Fibroblast of mammary gland (primary cell): ENCODE results near the gene RARS1.

Experiments used
- DNase-seq: peaks from one replicate; pipeline ENCODE4 v3.0.0-alpha.2; 2010; ENCODE audit warnings: low read depth
- H3K4me3 ChIP-seq: 2 replicates; pipeline ENCODE4 v1.5.1; 2011; ENCODE audit warnings: low read depth, mild to moderate bottlenecking, low read length, moderate library complexity; ENCODE audit not compliant: control insufficient read depth
- CTCF ChIP-seq: conservative IDR thresholded peaks from 2 replicates; pipeline ENCODE4 v1.5.1; 2011; ENCODE audit warnings: low read depth, low read length, inconsistent platforms; ENCODE audit not compliant: control insufficient read depth, insufficient read depth

The RARS1 gene

GRCh38 chr5:168502563-168503237 is 16.4 kb downstream of the RARS1 start:
- no peak overlapping the region for H3K4me3 ChIP-seq
- TF ChIP-seq CTCF = no peak
- DNase-seq = no peak

- no peak overlapping the region for H3K4me3 ChIP-seq
- no peak for DNase-seq
- no peak for TF ChIP-seq CTCF
These were observed 27.7 kb downstream of the RARS1 start for GRCh38 chr5:168513861-168514428.

GRCh38 chr5:168525856-168526255 is 39.6 kb downstream of the RARS1 start:
- no peak overlapping the region for H3K4me3 ChIP-seq
- no peak for DNase-seq
- no peak for TF ChIP-seq CTCF

- DNase-seq = no peak
- no peak for TF ChIP-seq CTCF
- no peak overlapping the region for H3K4me3 ChIP-seq
These were observed 41.6 kb downstream of the RARS1 start for GRCh38 chr5:168527756-168528295.

- peak; percentile 24 for DNase-seq
- no peak for TF ChIP-seq CTCF
- peak within 1 kb of the TSS; percentile 27 for H3K4me3 ChIP-seq
These were observed 42.5 kb downstream of the RARS1 start, which contains the start of gene FBLL1 for GRCh38 chr5:168528521-168529373. Gene FBLL1 (plus strand): TSS chr5:168529305. CDS start chr5:168529505, 200 bp downstream.

DNA sequence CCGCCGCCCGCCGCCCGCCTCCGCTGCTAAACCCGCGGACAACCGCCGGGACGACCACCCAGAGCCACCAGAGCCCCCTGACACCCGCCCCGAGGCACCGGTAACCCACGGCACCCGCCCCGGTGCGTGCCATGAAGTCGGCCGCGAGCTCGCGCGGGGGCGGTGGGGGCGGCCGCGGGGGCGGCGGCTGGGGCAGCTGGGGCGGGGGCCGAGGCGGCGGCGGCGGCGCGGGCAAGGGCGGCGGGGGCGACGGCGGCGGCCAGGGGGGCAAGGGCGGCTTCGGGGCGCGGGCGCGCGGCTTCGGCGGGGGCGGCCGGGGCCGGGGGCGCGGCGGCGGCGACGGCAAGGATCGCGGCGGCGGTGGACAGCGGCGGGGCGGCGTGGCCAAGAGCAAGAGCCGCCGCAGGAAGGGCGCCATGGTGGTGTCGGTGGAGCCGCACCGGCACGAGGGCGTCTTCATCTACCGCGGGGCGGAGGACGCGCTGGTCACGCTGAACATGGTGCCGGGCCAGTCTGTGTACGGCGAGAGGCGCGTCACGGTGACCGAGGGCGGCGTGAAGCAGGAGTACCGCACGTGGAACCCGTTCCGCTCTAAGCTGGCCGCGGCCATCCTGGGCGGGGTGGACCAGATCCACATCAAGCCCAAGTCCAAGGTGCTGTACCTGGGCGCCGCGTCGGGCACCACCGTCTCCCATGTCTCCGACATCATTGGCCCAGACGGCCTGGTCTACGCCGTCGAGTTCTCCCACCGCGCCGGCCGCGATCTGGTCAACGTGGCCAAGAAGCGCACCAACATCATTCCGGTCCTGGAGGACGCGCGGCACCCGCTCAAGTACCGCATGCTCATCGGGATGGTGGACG is 43.3 kb downstream of the RARS1 start:
- no peak for DNase-seq

More for the DNA sequence above, 43.3 kb downstream of the RARS1 start:
- TF ChIP-seq CTCF = no peak
- H3K4me3 ChIP-seq = peak overlapping the region; percentile 2
